AG10803 (cell line): Measurements from ENCODE around the gene TMEM108.

Source experiments
- DNase-seq: peaks from one replicate; pipeline ENCODE4 v3.0.0; 2010; ENCODE audit warnings: low read depth
- H3K4me3 ChIP-seq: 2 replicates; pipeline ENCODE4 v1.5.1; 2011; ENCODE audit warnings: mild to moderate bottlenecking, low read length, control low read depth
- CTCF ChIP-seq: conservative IDR thresholded peaks from 2 replicates; pipeline ENCODE4 v1.5.1; 2011; ENCODE audit warnings: mild to moderate bottlenecking, low read length, control low read depth, inconsistent platforms

The TMEM108 gene

GRCh38 chr3:133400006-133400515, 361.9 kb downstream of the TMEM108 start, which contains the start of gene BFSP2:
Gene BFSP2 (plus strand): TSS chr3:133400056. CDS start chr3:133400084, 28 bp downstream.
- H3K4me3 ChIP-seq, result no peak within 1 kb of the TSS
- TF ChIP-seq CTCF, result no peak
- DNase-seq, result no peak

- no peak for TF ChIP-seq CTCF
- DNase-seq, result peak; percentile 25
- no peak overlapping the region for H3K4me3 ChIP-seq
These were observed 363.4 kb downstream of the TMEM108 start for GRCh38 chr3:133401374-133402135.

GRCh38 chr3:133404920-133405319, 366.7 kb downstream of the TMEM108 start:
- no peak for DNase-seq
- TF ChIP-seq CTCF, result no peak
- H3K4me3 ChIP-seq, result no peak overlapping the region

- TF ChIP-seq CTCF, result no peak
- peak; percentile 24 for DNase-seq
- no peak overlapping the region for H3K4me3 ChIP-seq
These were observed 370.2 kb downstream of the TMEM108 start for GRCh38 chr3:133408366-133408765.

- DNase-seq, result peak; percentile 87
- H3K4me3 ChIP-seq, result no peak overlapping the region
- no peak for TF ChIP-seq CTCF
These were observed 370.8 kb downstream of the TMEM108 start for GRCh38 chr3:133408961-133409360.

GRCh38 chr3:133410191-133410892, 372.2 kb downstream of the TMEM108 start:
- H3K4me3 ChIP-seq, result no peak overlapping the region
- TF ChIP-seq CTCF, result no peak
- no peak for DNase-seq
